NK-92 treated with Interleukin-12 subunit alpha and Interleukin-12 subunit beta, amount 100 ng/mL, for 24 hours (cell line): ENCODE measurements around the gene ANG.
A peak's percentile ranks its signal among the peaks of the same experiment; 100 is the strongest.

Experiments used
- DNase-seq: peaks from one replicate; lab custom pipeline; 2025; lab: John Stamatoyannopoulos, UW

Gene ANG

GRCh38 chr14:20676072-20676471 lies 12.5 kb upstream of the ANG start:
- no peak for DNase-seq

GRCh38 chr14:20679907-20680306 lies 8.7 kb upstream of the ANG start:
- DNase-seq: no peak

- no peak for DNase-seq
Measured at GRCh38 chr14:20680363-20680762, 8.2 kb upstream of the ANG start.

- DNase-seq: no peak
Measured at GRCh38 chr14:20680843-20681347, 7.7 kb upstream of the ANG start.

- DNase-seq: peak; percentile 60
Measured at GRCh38 chr14:20681348-20682126, 7.0 kb upstream of the ANG start.

- no peak for DNase-seq
Measured at GRCh38 chr14:20682127-20682434, 6.5 kb upstream of the ANG start.

GRCh38 chr14:20682435-20683124 lies 6.0 kb upstream of the ANG start:
- peak; percentile 68 for DNase-seq

GRCh38 chr14:20683125-20683890 lies 5.3 kb upstream of the ANG start:
- DNase-seq: peak; percentile 59

GRCh38 chr14:20683891-20684661 lies 4.5 kb upstream of the ANG start, which contains the start of gene RNASE4:
RNASE4 (plus strand) TSS chr14:20684560; CDS start chr14:20699372, 14,812 bp downstream.
- DNase-seq: peak; percentile 59

GRCh38 chr14:20684662-20685456 lies 3.7 kb upstream of the ANG start:
- no peak for DNase-seq

GRCh38 chr14:20686386-20687143 lies 2.0 kb upstream of the ANG start:
- DNase-seq: no peak

- DNase-seq: no peak
Measured at GRCh38 chr14:20687362-20688166, 1.0 kb upstream of the ANG start.

GRCh38 chr14:20690848-20691640 lies 2.5 kb downstream of the ANG start:
- DNase-seq: peak; percentile 9

- no peak for DNase-seq
Measured at GRCh38 chr14:20692116-20692751, 3.7 kb downstream of the ANG start.

GRCh38 chr14:20696764-20697163 lies 8.2 kb downstream of the ANG start:
- DNase-seq: no peak

GRCh38 chr14:20697273-20698017 lies 8.9 kb downstream of the ANG start:
- peak; percentile 15 for DNase-seq

GRCh38 chr14:20698018-20698329 lies 9.4 kb downstream of the ANG start:
- no peak for DNase-seq

- DNase-seq: no peak
Measured at GRCh38 chr14:20698934-20699333, 10.4 kb downstream of the ANG start.
